SK-N-SH (cell line): Measurements from ENCODE around the gene CHST15. TPM values are rescaled to one million over a fixed set of nuclear protein-coding genes. Genes with fewer than 3 reads are reported as not detected.

ENCODE experiments used
- CTCF ChIA-PET: fragments of 300-600, 350-600 bp; formaldehyde crosslinking; extraction: SDS; loops from one replicate; lab custom pipeline; 2021; lab: Yijun Ruan, JAX
- POLR2A ChIA-PET: fragments of 350-600 bp; sonication (Branson Sonifier 250); formaldehyde crosslinking; extraction: SDS; loops from one replicate; lab custom pipeline; 2020; ENCODE audit warnings: antibody characterized with exemption, inconsistent platforms; lab: Yijun Ruan, JAX
- DNase-seq: peaks from one replicate; pipeline ENCODE4 v3.0.0; 2012
- H2AFZ ChIP-seq: fragments of 200-600 bp; sonication (generic); 2 replicates; pipeline ENCODE4 v1.8.1; 2016; ENCODE audit warnings: antibody characterized with exemption, mild to moderate bottlenecking, low read depth
- H3F3A ChIP-seq: fragments of 200-600 bp; sonication (generic); replicated peaks from 2 replicates; pipeline ENCODE3; 2016; ENCODE audit warnings: antibody characterized with exemption, mild to moderate bottlenecking; ENCODE audit not compliant: insufficient read depth
- H3K27ac ChIP-seq, 2 experiments: fragments of 200-500 bp in 1 of 2; fragments of 200-600 bp in 1 of 2; sonication (Bioruptor generic) in 1 of 2; sonication (generic), shearing (Covaris generic) in 1 of 2; 2 replicates each; pipeline versions ENCODE4 v1.5.1 to v1.6.1; 2014 to 2016; ENCODE audit warnings: low read depth in 2 of 2, inconsistent platforms in 1 of 2, low read length in 1 of 2, mild to moderate bottlenecking in 1 of 2, mixed read lengths in 1 of 2
- H3K27me3 ChIP-seq: fragments of 200-600 bp; sonication (generic), shearing (Covaris generic); 2 replicates; pipeline ENCODE4 v1.6.1; 2016; ENCODE audit warnings: mixed run types; ENCODE audit not compliant: insufficient read depth
- H3K36me3 ChIP-seq, 2 experiments: fragments of 200-500 bp in 1 of 2; fragments of 200-600 bp in 1 of 2; sonication (Bioruptor generic) in 1 of 2; sonication (generic) in 1 of 2; replicated peaks in 1 of 2; 2 replicates each; pipeline versions ENCODE3 to v1.5.1; 2014 to 2016; ENCODE audit warnings: low read length in 1 of 2, mild to moderate bottlenecking in 1 of 2; ENCODE audit not compliant: insufficient read depth in 2 of 2, control insufficient read depth in 1 of 2
- H3K4me1 ChIP-seq, 2 experiments: fragments of 200-500 bp in 1 of 2; fragments of 200-600 bp in 1 of 2; sonication (Bioruptor generic) in 1 of 2; sonication (generic), shearing (Covaris generic) in 1 of 2; 2 replicates each; pipeline versions ENCODE4 v1.5.1 to v1.6.1; 2014 to 2016; ENCODE audit warnings: low read depth in 1 of 2, low read length in 1 of 2, mixed run types in 1 of 2; ENCODE audit not compliant: insufficient read depth in 2 of 2, control insufficient read depth in 1 of 2
- H3K4me2 ChIP-seq: fragments of 200-600 bp; sonication (generic), shearing (Covaris generic); 2 replicates; pipeline ENCODE4 v1.6.1; 2017; ENCODE audit warnings: mixed run types
- H3K4me3 ChIP-seq, 2 experiments: fragments of 200-500 bp in 1 of 2; fragments of 200-600 bp in 1 of 2; sonication (Bioruptor generic) in 1 of 2; sonication (generic), shearing (Covaris generic) in 1 of 2; 2 replicates each; pipeline versions ENCODE4 v1.5.1 to v1.8.1; 2014 to 2016; ENCODE audit warnings: low read depth in 2 of 2, inconsistent platforms in 1 of 2, low read length in 1 of 2, mild to moderate bottlenecking in 1 of 2, mixed read lengths in 1 of 2, moderate library complexity in 1 of 2
- H3K79me2 ChIP-seq: fragments of 200-600 bp; sonication (generic); 2 replicates; pipeline ENCODE4 v1.8.1; 2017; ENCODE audit warnings: mild to moderate bottlenecking; ENCODE audit not compliant: insufficient read depth
- H3K9ac ChIP-seq: fragments of 200-600 bp; sonication (generic); 2 replicates; pipeline ENCODE4 v1.6.1; 2017; ENCODE audit warnings: mixed run types
- H3K9me2 ChIP-seq: fragments of 200-600 bp; sonication (generic); 2 replicates; pipeline ENCODE4 v1.6.1; 2017; ENCODE audit warnings: mixed run types
- H3K9me3 ChIP-seq: fragments of 200-600 bp; sonication (generic); 2 replicates; pipeline ENCODE4 v1.6.1; 2017; ENCODE audit warnings: mixed run types, mild to moderate bottlenecking, moderate library complexity
- H4K20me1 ChIP-seq: fragments of 200-600 bp; sonication (generic); 2 replicates; pipeline ENCODE4 v1.6.1; 2017; ENCODE audit warnings: mild to moderate bottlenecking, mixed run types; ENCODE audit not compliant: insufficient read depth
- CHD2 ChIP-seq: fragments of 150-350 bp; IDR thresholded peaks from 2 replicates; pipeline ENCODE4 v1.6.1; 2018; ENCODE audit warnings: low read length; ENCODE audit not compliant: partially characterized antibody
- ELF1 ChIP-seq: IDR thresholded peaks from 2 replicates; pipeline ENCODE4 v1.4.0; 2012
- EZH2phosphoT487 ChIP-seq: fragments of 200-600 bp; sonication (generic); IDR thresholded peaks from 2 replicates; pipeline ENCODE4 v1.6.1; 2017; ENCODE audit warnings: low read depth, mixed run types, mild to moderate bottlenecking, antibody characterized with exemption, moderate library complexity, borderline replicate concordance
- FOXJ3 ChIP-seq: sonication (generic); formaldehyde crosslinking; IDR thresholded peaks from 2 replicates; pipeline ENCODE4 v1.5.1; 2020; ENCODE audit warnings: mild to moderate bottlenecking, missing genetic modification reagents
- GABPA ChIP-seq: IDR thresholded peaks from 2 replicates; pipeline ENCODE4 v1.4.0; 2012; ENCODE audit warnings: low read depth, mild to moderate bottlenecking
- JUND ChIP-seq: IDR thresholded peaks from 2 replicates; pipeline ENCODE4 v1.4.0; 2012
- MEF2A ChIP-seq: IDR thresholded peaks from 2 replicates; pipeline ENCODE4 v1.4.0; 2012; ENCODE audit warnings: low read depth, borderline replicate concordance
- NFIC ChIP-seq: IDR thresholded peaks from 2 replicates; pipeline ENCODE4 v1.4.0; 2012; ENCODE audit warnings: borderline replicate concordance
- NRF1 ChIP-seq: IDR thresholded peaks from 2 replicates; pipeline ENCODE4 v1.6.1; 2012; ENCODE audit warnings: low read depth, mild to moderate bottlenecking, low read length
- POLR2AphosphoS5 ChIP-seq: IDR thresholded peaks from 2 replicates; pipeline ENCODE4 v1.6.1; 2012; ENCODE audit warnings: low read depth, low read length
- RAD21 ChIP-seq: IDR thresholded peaks from 2 replicates; pipeline ENCODE4 v1.6.1; 2012; ENCODE audit warnings: mild to moderate bottlenecking, low read length
- RCOR1 ChIP-seq: fragments of 150-350 bp; IDR thresholded peaks from 2 replicates; pipeline ENCODE4 v1.6.1; 2017; ENCODE audit warnings: antibody characterized with exemption, low read length
- RXRA ChIP-seq: IDR thresholded peaks from 2 replicates; pipeline ENCODE4 v1.4.0; 2012; ENCODE audit warnings: low read depth, mild to moderate bottlenecking, borderline replicate concordance
- SIN3A ChIP-seq: IDR thresholded peaks from 2 replicates; pipeline ENCODE4 v1.6.1; 2012; ENCODE audit warnings: low read depth, mild to moderate bottlenecking, low read length, moderate library complexity, borderline replicate concordance
- SMC3 ChIP-seq: IDR thresholded peaks from 2 replicates; pipeline ENCODE4 v1.6.1; 2012; ENCODE audit warnings: low read depth, low read length, improper control_type of control experiment
- TAF1 ChIP-seq: IDR thresholded peaks from 2 replicates; pipeline ENCODE4 v1.6.1; 2012; ENCODE audit warnings: low read depth, mild to moderate bottlenecking, low read length, moderate library complexity, borderline replicate concordance
- TCF12 ChIP-seq: IDR thresholded peaks from 2 replicates; pipeline ENCODE4 v1.4.0; 2012
- YY1 ChIP-seq: IDR thresholded peaks from 2 replicates; pipeline ENCODE4 v1.4.0; 2012; ENCODE audit warnings: low read depth, mild to moderate bottlenecking
- WGBS: methylation state at CpG from one replicate; pipeline ENCODE4 v1.1.6; 2017; ENCODE audit warnings: low lambda C conversion rate; 5-methylcytosine and 5-hydroxymethylcytosine counted together
- polyA plus RNA-seq, 3 experiments: library from polyadenylated mRNA; depleted of rRNA; stranded (reverse); fragments of >200 nt; gene quantifications; 2 replicates each; pipeline ENCODE4 v1.2.3, GENCODE V29; 2012
- TF ChIP-seq, protein P1 (sequence below): fragments of 200-600 bp; sonication (generic); IDR thresholded peaks from 2 replicates; pipeline ENCODE4 v1.6.1; 2017; ENCODE audit warnings: antibody characterized with exemption, mild to moderate bottlenecking, moderate library complexity
- TF ChIP-seq, protein P2 (sequence below): fragments of 150-350 bp; IDR thresholded peaks from 2 replicates; pipeline ENCODE4 v1.6.1; 2017; ENCODE audit warnings: antibody characterized with exemption, low read length, low read depth, borderline replicate concordance
- TF ChIP-seq, protein P3 (sequence below): IDR thresholded peaks from 2 replicates; pipeline ENCODE4 v1.6.1; 2012; ENCODE audit warnings: mild to moderate bottlenecking, low read depth, low read length, moderate library complexity

Gene CHST15
- polyA plus RNA-seq, 1 of the 3 experiments (the other 2 are of a cell fraction) = 0.02 TPM

DNA sequence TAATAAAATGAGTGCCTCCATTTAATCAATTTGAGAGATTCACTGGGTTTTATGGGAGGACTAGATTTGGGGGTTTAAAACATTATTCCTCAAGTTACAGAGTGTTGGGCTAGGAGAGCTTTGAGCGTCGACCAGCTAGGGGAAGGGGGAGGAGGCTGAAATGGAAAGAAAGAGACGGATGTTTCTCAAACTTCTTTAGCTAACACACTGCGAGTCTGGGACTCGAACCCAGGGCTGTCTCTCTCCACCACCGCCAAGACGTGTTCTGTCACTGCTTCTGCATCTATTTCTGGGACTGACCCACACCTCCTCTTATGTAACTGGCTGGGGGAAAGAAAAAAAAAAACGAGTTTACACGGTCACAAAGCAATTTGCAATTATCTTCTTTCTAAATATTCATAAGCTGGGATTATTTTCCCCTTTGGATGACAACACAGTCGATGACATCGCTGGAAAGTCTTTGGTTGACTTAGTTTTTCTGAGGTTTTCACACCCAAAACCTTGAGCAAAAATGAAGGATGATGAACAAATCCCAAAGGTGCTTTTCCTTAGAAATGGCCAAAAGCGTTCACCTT, 27.2 kb downstream of the CHST15 start (continued):
- TF ChIP-seq, protein P1, sequence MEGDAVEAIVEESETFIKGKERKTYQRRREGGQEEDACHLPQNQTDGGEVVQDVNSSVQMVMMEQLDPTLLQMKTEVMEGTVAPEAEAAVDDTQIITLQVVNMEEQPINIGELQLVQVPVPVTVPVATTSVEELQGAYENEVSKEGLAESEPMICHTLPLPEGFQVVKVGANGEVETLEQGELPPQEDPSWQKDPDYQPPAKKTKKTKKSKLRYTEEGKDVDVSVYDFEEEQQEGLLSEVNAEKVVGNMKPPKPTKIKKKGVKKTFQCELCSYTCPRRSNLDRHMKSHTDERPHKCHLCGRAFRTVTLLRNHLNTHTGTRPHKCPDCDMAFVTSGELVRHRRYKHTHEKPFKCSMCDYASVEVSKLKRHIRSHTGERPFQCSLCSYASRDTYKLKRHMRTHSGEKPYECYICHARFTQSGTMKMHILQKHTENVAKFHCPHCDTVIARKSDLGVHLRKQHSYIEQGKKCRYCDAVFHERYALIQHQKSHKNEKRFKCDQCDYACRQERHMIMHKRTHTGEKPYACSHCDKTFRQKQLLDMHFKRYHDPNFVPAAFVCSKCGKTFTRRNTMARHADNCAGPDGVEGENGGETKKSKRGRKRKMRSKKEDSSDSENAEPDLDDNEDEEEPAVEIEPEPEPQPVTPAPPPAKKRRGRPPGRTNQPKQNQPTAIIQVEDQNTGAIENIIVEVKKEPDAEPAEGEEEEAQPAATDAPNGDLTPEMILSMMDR = no peak
- TF ChIP-seq GABPA (no peak), ELF1 (no peak), TAF1 (no peak), SIN3A (no peak)

DNA sequence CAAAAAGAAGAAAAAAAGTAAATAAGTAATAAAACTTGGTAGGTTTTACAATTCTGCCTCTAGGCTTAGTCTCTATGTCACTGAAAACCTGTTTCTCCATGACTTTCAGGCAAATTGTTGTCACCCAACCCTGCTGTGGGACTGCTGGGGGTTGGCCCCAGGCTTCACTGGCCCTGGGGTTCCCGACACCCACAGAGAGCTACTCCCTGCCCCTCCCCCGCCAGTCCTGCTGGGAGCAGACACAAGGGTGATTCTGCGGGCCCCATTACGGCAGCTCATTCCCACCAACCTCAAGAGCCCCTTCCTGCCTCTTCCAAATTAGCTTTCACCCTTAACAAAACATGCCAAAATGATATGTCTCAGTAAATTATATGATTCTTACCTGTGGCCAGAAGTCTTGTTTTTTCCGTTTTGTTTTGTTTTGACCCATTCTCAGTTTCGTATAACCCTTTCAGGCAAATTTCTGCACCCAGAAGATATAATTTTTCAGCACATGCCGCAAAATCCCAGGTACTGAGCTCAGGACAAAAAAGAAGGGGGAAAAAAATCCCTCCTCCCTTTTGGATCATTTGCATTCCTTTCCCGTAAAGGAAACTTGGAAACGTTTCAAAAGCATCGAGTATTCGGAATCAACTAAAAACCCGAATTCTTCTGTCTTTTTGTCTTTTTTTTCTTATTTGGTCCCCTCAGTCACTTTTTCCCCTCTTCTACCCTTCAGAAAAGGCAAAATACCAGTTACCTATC, 27.8 kb downstream of the CHST15 start:
- H3F3A ChIP-seq = no peaks in the 10 kb centered on the region
- H3K36me3 ChIP-seq = no peaks in the 10 kb centered on the region
- 61% methylated on average over 12 of the region's 12 CpGs for WGBS
- no peak overlapping the region for H3K9ac ChIP-seq
- ChIA-PET CTCF (interaction anchor here (0.7 to 1.4 kb wide), 4 partner anchors 69 to 338 kb away, joined by 3 to 6 read pairs (median 3); no protein-coding TSS in a partner anchor), POLR2A (no interaction called here)
- no peaks in the 10 kb centered on the region for H3K9me3 ChIP-seq
- no peaks in the 10 kb centered on the region for H4K20me1 ChIP-seq
- no peak for DNase-seq
- no peaks in the 10 kb centered on the region for H3K27me3 ChIP-seq
- TF ChIP-seq YY1 (no peak), TAF1 (no peak), RAD21 (no peak), EZH2phosphoT487 (no peak), RCOR1 (no peak), JUND (no peak), SMC3 (no peak), SIN3A (no peak), NRF1 (no peak), GABPA (no peak), POLR2AphosphoS5 (no peak), MEF2A (no peak), RXRA (no peak), TCF12 (no peak), FOXJ3 (no peak), CHD2 (no peak), NFIC (no peak)
- TF ChIP-seq, protein P2, sequence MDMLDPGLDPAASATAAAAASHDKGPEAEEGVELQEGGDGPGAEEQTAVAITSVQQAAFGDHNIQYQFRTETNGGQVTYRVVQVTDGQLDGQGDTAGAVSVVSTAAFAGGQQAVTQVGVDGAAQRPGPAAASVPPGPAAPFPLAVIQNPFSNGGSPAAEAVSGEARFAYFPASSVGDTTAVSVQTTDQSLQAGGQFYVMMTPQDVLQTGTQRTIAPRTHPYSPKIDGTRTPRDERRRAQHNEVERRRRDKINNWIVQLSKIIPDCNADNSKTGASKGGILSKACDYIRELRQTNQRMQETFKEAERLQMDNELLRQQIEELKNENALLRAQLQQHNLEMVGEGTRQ = no peak
- TF ChIP-seq, protein P3, sequence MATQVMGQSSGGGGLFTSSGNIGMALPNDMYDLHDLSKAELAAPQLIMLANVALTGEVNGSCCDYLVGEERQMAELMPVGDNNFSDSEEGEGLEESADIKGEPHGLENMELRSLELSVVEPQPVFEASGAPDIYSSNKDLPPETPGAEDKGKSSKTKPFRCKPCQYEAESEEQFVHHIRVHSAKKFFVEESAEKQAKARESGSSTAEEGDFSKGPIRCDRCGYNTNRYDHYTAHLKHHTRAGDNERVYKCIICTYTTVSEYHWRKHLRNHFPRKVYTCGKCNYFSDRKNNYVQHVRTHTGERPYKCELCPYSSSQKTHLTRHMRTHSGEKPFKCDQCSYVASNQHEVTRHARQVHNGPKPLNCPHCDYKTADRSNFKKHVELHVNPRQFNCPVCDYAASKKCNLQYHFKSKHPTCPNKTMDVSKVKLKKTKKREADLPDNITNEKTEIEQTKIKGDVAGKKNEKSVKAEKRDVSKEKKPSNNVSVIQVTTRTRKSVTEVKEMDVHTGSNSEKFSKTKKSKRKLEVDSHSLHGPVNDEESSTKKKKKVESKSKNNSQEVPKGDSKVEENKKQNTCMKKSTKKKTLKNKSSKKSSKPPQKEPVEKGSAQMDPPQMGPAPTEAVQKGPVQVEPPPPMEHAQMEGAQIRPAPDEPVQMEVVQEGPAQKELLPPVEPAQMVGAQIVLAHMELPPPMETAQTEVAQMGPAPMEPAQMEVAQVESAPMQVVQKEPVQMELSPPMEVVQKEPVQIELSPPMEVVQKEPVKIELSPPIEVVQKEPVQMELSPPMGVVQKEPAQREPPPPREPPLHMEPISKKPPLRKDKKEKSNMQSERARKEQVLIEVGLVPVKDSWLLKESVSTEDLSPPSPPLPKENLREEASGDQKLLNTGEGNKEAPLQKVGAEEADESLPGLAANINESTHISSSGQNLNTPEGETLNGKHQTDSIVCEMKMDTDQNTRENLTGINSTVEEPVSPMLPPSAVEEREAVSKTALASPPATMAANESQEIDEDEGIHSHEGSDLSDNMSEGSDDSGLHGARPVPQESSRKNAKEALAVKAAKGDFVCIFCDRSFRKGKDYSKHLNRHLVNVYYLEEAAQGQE = no peak
- no peak overlapping the region for H3K4me3 ChIP-seq
- H3K27ac ChIP-seq = no peak overlapping the region
- H3K9me2 ChIP-seq = no peaks in the 10 kb centered on the region
- H3K79me2 ChIP-seq = no peaks in the 10 kb centered on the region
- no peak overlapping the region for H2AFZ ChIP-seq
- H3K4me2 ChIP-seq = no peak overlapping the region
- peaks cover 0 to 10% of the 10 kb centered on the region in 2 experiments; a peak in 1 of 4 replicates for H3K4me1 ChIP-seq
